Stimulated activated CD8-positive, alpha-beta memory T cell treated with anti-CD3 and anti-CD28 coated beads, Interleukin-4, amount 100 ng/mL, for 48 hours (primary cell): ENCODE data around the gene COL4A5.

Source experiments
- DNase-seq: peaks from one replicate; pipeline ENCODE4 v3.0.0-alpha.2; 2020

Gene COL4A5

DNA sequence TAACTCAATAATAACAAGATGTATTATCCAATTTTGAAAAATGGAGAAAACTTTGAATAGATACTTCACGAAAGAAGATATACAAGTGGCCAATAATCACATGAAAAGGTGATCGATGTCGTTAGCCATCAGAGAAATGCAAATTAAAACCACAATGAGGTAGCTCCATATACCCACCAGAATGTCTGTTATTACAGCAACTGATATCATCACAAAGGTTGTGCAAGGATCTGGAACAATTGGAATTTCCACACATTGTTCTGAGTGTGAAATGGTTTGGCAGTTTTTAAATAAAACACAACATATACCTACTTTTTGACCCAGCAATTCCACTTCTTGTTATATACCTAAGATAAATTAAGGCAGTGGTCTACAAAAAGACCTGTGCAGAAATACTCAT lies 225.1 kb downstream of the COL4A5 start:
- no peak for DNase-seq

GRCh38 chrX:108666101-108666500 lies 226.5 kb downstream of the COL4A5 start:
- no peak for DNase-seq

DNA sequence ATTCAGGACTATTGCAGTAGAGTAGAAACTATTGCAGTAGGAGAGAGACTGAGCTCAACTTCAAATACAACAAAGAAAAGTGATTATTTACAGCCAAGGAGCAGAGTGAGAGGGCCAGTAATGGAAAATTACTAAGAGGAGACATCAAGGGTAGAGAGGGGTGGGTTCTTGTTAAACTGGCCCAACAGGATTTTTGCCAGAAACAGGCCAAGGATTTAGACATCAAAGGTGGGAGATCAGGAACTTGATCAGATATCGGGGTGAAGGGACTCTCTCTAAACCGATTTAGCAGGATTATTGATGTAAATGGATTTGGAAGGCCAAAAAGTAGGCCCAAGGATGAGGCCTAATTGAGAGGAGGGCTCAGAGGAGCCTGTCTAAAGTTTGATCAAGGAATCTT lies 231.9 kb downstream of the COL4A5 start:
- DNase-seq: no peak

GRCh38 chrX:108696690-108697089 lies 257.1 kb downstream of the COL4A5 start:
- no peak for DNase-seq

DNA sequence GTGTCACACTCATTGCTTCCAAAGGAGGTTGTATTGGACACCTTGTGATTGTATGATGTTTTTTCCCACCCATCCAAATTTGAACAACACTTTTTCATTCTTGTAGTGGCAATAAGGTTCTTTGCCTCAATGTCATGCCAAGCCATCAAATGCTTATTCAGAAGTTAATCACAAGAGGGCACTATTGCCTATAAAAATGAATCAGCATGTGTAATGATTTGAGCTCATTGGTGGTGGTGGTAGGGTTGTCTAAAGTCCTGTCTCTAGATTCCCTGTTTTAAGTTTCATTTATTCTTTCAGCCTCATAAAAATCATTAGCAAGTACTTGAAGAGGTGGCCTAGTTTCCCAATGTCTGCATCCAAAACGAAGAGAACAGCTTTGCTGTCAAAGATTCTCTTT lies 259.7 kb downstream of the COL4A5 start:
- DNase-seq: no peak

DNA sequence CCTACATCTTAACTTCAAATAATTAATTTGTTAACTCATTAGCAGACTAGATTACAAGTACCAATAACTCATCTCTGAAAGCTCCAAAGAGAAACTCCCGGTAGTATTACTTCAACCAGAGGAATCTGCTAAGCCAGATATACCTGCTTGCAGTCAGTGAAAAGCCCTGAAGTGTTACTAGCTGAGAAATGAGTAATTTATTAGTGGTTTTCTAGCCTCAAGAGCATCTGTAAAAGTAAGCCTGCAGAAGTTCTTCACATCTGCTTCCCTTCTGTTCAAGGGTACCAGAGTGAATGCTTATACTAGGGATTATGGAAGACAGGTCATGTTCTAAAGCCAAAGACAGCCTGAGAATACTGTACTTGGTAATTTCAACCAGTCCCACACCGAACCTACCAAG lies 262.0 kb downstream of the COL4A5 start:
- DNase-seq: no peak

DNA sequence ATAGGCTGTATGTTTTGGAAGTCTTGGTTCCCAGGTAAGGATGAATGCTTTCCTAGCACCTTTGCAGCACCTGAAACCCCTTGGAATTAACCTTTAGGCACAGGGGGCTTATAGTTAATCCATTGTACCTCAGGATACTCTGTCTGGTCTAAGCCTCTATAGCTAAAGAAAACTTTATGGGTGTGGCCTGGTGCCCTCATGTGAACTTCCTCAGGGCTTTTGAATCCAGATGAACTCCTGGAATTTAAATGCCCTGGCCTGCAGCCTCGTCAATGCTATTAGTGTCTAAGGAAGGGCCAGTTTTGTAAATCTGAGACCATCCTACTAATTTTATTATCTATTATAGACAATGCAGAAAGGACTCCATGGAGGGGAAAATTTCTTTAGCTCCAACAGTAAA lies 262.9 kb downstream of the COL4A5 start:
- DNase-seq: no peak

- DNase-seq: no peak
Observed at GRCh38 chrX:108704839-108705238, 265.2 kb downstream of the COL4A5 start.

- DNase-seq: no peak
Observed at GRCh38 chrX:108712886-108713285, 273.2 kb downstream of the COL4A5 start.

DNA sequence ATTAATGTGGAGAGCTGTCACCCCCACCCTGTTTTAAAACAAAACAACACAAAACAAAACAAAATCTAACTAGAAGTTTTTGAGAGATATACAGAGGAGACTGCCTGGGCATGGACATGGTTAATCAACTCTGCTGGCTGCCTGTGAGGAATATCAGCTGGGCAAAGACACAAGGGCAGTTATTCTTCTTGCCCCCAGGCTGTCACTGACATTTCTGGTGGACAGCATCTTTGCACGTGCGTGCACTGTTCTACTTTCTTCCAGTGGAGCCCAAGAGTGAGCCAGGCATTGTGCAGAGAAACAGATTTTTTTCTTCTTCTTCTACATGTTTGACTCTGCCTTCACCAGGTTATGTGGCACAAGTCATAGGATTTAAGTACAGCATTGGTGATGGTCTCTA lies 282.9 kb downstream of the COL4A5 start:
- DNase-seq: no peak

DNA sequence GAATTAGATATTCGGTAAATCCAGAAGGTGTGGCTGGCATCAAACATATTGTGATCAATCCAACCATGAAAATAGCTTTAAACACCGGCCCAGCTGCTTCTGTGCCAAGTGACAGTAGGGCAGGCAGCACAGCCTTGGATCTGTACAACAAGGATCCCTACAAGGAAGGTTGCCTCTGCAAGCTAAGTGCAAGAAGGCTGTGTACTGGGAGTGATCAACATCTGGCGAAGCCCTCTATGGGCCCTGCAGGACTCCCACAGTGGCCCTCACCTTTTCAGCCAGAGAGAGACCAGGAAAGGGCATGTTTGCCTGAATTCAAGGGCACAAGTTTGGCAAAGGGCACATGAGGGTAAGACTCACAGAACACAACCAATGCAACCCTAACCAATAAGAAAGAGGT lies 287.1 kb downstream of the COL4A5 start:
- DNase-seq: no peak

DNA sequence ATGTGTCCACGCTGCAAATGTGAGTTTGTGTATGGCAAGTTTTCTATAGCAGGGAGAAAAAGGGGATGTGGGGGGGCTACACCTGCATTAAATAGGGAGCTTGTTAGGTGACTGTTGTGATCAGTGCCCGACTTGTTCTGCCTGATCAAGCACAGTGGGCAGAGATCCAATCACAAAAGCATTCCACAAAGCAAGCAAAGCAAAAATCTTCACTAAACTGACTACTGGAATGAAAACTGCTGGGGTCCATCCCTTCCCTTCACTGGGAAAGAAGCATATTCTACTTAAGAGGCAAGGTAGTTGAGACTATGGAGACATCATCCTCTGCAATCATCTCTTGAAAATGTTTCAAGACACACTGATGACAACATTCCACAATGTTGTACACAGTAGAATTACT lies 291.5 kb downstream of the COL4A5 start:
- DNase-seq: no peak

- DNase-seq: no peak
Observed at GRCh38 chrX:108732630-108733321, 293.1 kb downstream of the COL4A5 start.

- no peak for DNase-seq
Observed at GRCh38 chrX:108734426-108734825, 294.8 kb downstream of the COL4A5 start.

DNA sequence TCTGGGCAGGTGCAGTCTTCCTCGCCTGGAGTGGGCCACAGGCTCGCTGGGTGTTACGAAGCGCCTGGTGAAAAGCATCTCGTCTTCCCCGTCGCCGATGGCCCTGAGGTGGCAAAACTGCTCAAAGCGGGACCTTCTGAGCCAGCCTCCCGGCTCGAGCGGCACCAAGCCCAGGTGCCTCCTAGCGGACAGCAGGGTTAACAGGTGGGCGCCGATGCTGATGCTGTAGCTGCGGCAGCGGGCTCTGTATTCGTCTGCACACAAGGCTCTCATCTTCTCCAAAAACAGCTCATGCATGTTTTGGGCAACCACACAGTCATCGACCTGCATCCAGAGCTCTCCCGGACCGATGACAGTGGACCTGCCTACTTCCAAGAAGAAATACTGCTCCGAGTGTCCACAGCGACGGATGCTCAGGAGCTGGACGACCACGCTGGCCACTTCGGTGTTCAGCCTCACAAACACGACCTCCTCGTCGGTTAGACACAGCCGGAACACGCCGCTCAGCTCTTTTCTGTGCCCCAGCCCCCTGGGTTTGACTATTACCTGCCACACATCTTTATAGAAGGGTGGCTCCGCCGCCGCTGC lies 295.5 kb downstream of the COL4A5 start:
- no peak for DNase-seq

DNA sequence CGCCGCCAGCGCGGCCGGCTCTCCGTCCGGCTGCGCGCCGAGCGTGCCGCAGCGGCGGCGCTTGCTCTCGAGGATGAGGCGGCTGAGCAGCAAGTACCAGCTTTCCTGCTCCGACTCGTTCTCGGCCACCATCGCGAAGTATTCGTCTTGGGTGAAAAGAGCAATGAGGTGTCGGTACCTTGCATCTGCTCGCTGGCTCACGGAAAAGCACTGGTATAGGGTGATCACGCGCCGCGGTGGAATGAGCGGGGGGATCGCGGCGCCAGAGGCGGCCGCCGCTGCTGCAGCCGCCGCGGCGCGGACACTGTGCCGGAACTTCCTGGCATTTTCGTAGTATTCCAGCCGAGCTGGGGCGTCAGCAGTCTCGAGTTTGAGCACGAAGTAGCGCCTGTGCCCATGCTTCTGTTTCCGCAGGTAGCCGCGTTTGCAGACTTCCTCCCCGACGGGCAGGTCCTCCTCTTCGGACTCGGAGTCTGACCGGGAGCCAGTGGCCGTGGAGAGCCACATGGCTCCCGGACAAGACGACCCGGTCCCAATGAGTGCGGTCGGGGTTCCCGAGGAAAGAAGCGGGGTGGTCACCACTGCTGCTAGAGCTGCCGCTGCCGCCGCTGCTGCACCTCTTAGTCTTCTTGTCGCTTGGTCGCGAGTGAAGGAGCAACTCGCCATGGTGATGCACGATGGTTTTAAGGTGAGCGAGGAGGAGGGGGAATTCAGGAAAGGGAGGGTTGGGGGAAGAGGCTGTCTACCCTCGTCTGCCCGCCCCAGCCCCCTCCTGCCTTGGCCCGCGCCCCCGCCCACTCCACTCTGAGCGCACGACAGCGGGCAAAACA lies 296.3 kb downstream of the COL4A5 start:
- no peak for DNase-seq

DNA sequence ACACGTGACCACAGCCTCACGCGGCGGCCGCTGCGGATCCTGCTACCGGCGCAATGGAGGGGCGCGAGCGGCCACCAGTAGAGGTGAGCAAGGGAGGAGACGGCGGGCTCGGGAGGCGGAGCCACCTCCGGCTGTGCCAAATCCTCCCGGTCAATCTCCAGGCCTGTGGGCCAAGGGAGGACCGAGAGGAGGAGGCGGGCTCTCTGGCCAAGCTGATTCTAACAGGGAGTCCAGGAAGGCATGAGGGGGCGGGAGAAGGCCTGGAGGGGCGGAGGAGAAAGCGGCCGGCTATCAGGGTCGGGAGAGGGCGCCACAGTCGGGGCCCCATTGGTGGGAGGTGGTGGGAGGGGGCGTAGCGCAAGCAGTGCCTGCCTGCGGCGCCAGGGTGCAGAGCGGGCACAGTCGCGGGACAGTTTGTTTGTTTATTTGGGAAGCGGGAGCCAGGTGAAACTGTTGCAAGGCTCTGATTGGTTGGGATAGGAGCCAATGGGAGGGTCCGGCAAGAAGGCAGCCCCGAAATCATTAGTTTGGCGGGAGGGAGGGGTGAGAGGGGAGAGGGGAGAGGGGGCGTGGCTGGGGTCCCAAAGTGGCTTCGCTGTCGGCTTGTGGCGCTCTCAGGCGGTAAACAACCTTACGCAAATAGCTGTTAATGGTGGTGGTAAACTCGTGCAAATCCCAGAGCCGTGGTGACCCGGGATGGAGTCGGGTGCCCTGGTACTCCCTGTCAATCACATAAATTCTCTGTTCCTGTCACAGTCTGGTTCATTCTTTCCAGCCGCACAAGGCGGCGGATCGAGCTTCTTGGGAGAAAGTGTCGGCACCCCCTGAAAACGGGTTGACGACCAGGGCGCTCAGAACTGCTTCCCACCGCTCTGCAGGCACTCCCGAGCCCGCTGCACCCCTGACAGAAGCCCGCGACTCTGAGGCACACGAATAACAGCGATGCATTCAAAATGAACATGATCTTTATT lies 297.2 kb downstream of the COL4A5 start, which contains the start of gene IRS4:
Gene IRS4 (minus strand): TSS at position 55 of the 971 bp plus-strand sequence.
- no peak for DNase-seq

DNA sequence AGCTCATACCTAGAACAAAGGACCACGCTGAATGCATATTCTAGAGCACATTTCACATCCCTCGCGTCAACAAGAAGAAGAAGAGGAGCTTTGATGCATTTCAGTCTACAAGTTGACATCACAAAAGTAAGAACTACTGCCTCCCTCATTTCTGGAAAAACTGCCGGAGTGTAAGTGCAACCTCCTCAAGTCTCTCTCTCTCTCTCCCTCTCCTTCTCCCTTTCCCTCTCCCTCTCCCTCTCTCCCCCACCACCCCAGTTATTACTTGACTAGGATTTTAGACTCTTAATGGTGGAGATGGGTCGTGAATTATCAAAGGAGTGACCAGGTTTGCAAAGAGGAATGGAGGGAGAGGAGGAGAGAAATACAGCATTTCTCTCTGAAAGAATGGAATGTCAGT lies 298.1 kb downstream of the COL4A5 start:
- no peak for DNase-seq

DNA sequence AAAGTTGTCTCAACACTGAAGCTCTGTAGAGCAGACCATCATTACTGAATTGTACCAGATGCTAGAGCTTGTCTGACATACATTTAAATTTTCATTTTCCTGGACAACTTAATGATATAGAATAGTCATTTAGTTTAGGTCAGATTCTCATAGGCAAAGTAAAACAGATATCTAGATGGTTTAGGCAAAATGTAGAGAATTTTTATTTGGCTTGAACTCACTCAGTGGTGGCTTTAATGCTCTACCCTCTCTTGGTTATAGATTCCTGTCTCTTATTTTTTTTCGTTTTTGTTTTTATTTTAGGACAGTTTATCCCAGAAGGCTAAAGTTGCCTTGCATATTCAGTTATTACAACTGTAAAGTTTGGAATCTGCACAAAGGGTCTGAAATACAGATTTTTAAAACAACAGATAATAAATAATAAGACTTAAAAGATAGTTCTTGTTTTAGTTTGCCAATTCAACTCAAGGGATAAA lies 300.7 kb downstream of the COL4A5 start:
- no peak for DNase-seq
